PC-3 (cell line): ENCODE data around the gene SFXN2.

Source experiments
- EZH2 ChIP-seq: fragments of 300-600 bp; sonication (generic); IDR thresholded peaks from one replicate; pipeline ENCODE4 v1.6.1; 2017; ENCODE audit warnings: antibody characterized with exemption, mild to moderate bottlenecking, low read length; ENCODE audit not compliant: unreplicated experiment
- TF ChIP-seq, protein P1 (sequence below): fragments of 300-600 bp; sonication (generic); conservative IDR thresholded peaks from 2 replicates; pipeline ENCODE4 v1.5.1; 2017; ENCODE audit warnings: antibody characterized with exemption, low read depth, mild to moderate bottlenecking, low read length

DNA sequence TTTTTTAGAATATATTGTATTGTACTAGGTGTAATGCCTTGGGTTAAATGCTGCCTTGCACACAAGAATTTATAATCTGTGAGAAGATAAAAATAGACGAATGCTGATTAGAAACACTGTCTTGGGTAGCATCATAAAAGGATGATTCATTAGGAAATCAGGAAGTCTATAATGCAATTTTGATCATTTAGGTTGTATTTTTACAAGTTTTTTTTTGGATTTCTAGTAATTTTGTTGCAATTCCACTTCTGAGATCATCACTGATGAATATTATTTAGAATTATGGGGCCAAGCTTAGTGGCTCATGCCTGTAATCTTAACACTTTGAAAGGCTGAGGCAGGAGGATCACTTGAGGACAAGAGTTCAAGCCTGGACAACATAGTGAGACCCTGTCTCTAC, 58.9 kb downstream of the SFXN2 start:
- TF ChIP-seq, protein P1, sequence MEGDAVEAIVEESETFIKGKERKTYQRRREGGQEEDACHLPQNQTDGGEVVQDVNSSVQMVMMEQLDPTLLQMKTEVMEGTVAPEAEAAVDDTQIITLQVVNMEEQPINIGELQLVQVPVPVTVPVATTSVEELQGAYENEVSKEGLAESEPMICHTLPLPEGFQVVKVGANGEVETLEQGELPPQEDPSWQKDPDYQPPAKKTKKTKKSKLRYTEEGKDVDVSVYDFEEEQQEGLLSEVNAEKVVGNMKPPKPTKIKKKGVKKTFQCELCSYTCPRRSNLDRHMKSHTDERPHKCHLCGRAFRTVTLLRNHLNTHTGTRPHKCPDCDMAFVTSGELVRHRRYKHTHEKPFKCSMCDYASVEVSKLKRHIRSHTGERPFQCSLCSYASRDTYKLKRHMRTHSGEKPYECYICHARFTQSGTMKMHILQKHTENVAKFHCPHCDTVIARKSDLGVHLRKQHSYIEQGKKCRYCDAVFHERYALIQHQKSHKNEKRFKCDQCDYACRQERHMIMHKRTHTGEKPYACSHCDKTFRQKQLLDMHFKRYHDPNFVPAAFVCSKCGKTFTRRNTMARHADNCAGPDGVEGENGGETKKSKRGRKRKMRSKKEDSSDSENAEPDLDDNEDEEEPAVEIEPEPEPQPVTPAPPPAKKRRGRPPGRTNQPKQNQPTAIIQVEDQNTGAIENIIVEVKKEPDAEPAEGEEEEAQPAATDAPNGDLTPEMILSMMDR, result no peak
- no peak for TF ChIP-seq EZH2
